Aorta (tissue), 5 donors: ENCODE results near the gene ABCA13. TPM values are rescaled to one million over a fixed set of nuclear protein-coding genes. Genes with fewer than 3 reads are reported as not detected.

ENCODE experiments used
- ATAC-seq: fragments of 200-7000 bp; cut with Tn5 transposase; one replicate; pipeline ENCODE4 v1.9.1; 2022; ENCODE audit warnings: moderate library complexity; ENCODE audit not compliant: low FRiP score
- DNase-seq, 2 donors: peaks; one replicate each; pipeline ENCODE4 v3.0.0-alpha.2; 2020
- H3K27ac ChIP-seq, 2 donors: one replicate each; pipeline ENCODE4 v1.5.1; 2013; ENCODE audit warnings: low read length in 2 of 2, mild to moderate bottlenecking in 2 of 2, moderate library complexity in 2 of 2, control low read depth in 1 of 2, inconsistent platforms in 1 of 2, low read depth in 1 of 2
- H3K27me3 ChIP-seq, 2 donors: one replicate each; pipeline ENCODE4 v1.6.1; 2013; ENCODE audit warnings: control low read depth in 1 of 2, low read length in 1 of 2, mild to moderate bottlenecking in 1 of 2, moderate library complexity in 1 of 2; ENCODE audit not compliant: insufficient read depth in 2 of 2, control insufficient read depth in 1 of 2
- H3K36me3 ChIP-seq, 2 donors: one replicate each; pipeline ENCODE4 v1.6.1; 2013; ENCODE audit warnings: control low read depth in 1 of 2, low read length in 1 of 2, mild to moderate bottlenecking in 1 of 2; ENCODE audit not compliant: insufficient read depth in 2 of 2, control insufficient read depth in 1 of 2
- H3K4me1 ChIP-seq, 2 donors: one replicate each; pipeline ENCODE4 v1.6.1; 2013; ENCODE audit warnings: low read length in 2 of 2, control low read depth in 1 of 2, mild to moderate bottlenecking in 1 of 2, moderate library complexity in 1 of 2; ENCODE audit not compliant: insufficient read depth in 2 of 2, control insufficient read depth in 1 of 2
- H3K4me3 ChIP-seq, 2 donors: one replicate each; pipeline ENCODE4 v1.5.1; 2013; ENCODE audit warnings: low read length in 2 of 2, control low read depth in 1 of 2, mild to moderate bottlenecking in 1 of 2
- H3K9me3 ChIP-seq: one replicate; pipeline ENCODE4 v1.6.1; 2013; ENCODE audit warnings: mild to moderate bottlenecking, low read length; ENCODE audit not compliant: control insufficient read depth
- WGBS, 2 donors: extraction: QIAGEN DNeasy Blood & Tissue Kit; methylation state at CpG; one replicate each; pipeline ENCODE4 v1.1.7; 2013; 5-methylcytosine and 5-hydroxymethylcytosine counted together
- intact Hi-C, 2 donors: fragments of 100-400 bp; cut with DNase I; formaldehyde crosslinking; loops; one replicate each; pipeline versions ENCODE4 v1.14.2 to v1.15.0; 2022
- long read RNA-seq, 2 donors: library from polyadenylated mRNA; unstranded; transcript quantifications; one replicate each; pipeline ENCODE4 v2.0.0, GENCODE V29; 2020 to 2021
- polyA plus RNA-seq, 2 donors: library from polyadenylated mRNA; stranded (reverse); fragments of 200-250 nt; gene quantifications; one replicate each; pipeline ENCODE4 v1.2.3, GENCODE V29; 2013
- total RNA-seq, 2 donors: library from RNA; stranded (reverse); fragmentation: NEBNext Ultra II Directional; extraction: Animal tissue kit (Norgen Biotek cat#: 25700); gene quantifications; one replicate each; pipeline ENCODE4 v1.2.1, GENCODE V29; 2021
- donor health status: healthy with polysubstance abuse.
- donor health status: Bipolar disorder and iron deficiency.
- donor health status: DM: no; HTN: no; CAD: no.
- donor health status: DM: no; HTN: no; CAD: no.
- donor health status: DM: yes; HTN: yes; CAD: no.

Gene ABCA13, protein sequence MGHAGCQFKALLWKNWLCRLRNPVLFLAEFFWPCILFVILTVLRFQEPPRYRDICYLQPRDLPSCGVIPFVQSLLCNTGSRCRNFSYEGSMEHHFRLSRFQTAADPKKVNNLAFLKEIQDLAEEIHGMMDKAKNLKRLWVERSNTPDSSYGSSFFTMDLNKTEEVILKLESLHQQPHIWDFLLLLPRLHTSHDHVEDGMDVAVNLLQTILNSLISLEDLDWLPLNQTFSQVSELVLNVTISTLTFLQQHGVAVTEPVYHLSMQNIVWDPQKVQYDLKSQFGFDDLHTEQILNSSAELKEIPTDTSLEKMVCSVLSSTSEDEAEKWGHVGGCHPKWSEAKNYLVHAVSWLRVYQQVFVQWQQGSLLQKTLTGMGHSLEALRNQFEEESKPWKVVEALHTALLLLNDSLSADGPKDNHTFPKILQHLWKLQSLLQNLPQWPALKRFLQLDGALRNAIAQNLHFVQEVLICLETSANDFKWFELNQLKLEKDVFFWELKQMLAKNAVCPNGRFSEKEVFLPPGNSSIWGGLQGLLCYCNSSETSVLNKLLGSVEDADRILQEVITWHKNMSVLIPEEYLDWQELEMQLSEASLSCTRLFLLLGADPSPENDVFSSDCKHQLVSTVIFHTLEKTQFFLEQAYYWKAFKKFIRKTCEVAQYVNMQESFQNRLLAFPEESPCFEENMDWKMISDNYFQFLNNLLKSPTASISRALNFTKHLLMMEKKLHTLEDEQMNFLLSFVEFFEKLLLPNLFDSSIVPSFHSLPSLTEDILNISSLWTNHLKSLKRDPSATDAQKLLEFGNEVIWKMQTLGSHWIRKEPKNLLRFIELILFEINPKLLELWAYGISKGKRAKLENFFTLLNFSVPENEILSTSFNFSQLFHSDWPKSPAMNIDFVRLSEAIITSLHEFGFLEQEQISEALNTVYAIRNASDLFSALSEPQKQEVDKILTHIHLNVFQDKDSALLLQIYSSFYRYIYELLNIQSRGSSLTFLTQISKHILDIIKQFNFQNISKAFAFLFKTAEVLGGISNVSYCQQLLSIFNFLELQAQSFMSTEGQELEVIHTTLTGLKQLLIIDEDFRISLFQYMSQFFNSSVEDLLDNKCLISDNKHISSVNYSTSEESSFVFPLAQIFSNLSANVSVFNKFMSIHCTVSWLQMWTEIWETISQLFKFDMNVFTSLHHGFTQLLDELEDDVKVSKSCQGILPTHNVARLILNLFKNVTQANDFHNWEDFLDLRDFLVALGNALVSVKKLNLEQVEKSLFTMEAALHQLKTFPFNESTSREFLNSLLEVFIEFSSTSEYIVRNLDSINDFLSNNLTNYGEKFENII (N-terminal part only)
- total RNA-seq (under 1 TPM; 0.06 to 0.12 TPM), polyA plus RNA-seq (not detected)
- long read RNA-seq, donor 1: 0 reads
- long read RNA-seq, donor 2: 0 reads

- Histone ChIP-seq H3K27me3 (no peaks in the 10 kb centered on the region), H3K4me3 (no peak within 1 kb of the TSS), H3K27ac (no peak within 1 kb of the TSS), H3K4me1 (no peaks in the 10 kb centered on the region), H3K36me3 (no peaks in the 10 kb centered on the region), H3K9me3 (peaks cover 2% of the 10 kb centered on the region)
- DNase-seq (no peak), ATAC-seq (no peak)
- intact Hi-C loops: no loop called here
- 70 to 76% methylated on average over 4 of the region's 4 CpGs for WGBS, 2 donors
These were observed at the start of gene ABCA13 for GRCh38 chr7:48171202-48171601. Gene ABCA13, plus strand, starts transcription at chr7:48171458. Its CDS starts 26 bp downstream, at chr7:48171484.

- DNase-seq: no peak
- intact Hi-C loops: no loop called here
- 90 to 94% methylated on average over 2 of the region's 2 CpGs for WGBS, 2 donors
- H3K4me3 ChIP-seq: no peak overlapping the region
- H3K27me3 ChIP-seq: no peaks in the 10 kb centered on the region
- no peaks in the 10 kb centered on the region for H3K4me1 ChIP-seq
- no peak overlapping the region for H3K27ac ChIP-seq
- no peaks in the 10 kb centered on the region for H3K9me3 ChIP-seq
- no peak for ATAC-seq
- H3K36me3 ChIP-seq: no peaks in the 10 kb centered on the region
These were observed 45.2 kb upstream of the ABCA13 start for GRCh38 chr7:48126037-48126436.

DNA sequence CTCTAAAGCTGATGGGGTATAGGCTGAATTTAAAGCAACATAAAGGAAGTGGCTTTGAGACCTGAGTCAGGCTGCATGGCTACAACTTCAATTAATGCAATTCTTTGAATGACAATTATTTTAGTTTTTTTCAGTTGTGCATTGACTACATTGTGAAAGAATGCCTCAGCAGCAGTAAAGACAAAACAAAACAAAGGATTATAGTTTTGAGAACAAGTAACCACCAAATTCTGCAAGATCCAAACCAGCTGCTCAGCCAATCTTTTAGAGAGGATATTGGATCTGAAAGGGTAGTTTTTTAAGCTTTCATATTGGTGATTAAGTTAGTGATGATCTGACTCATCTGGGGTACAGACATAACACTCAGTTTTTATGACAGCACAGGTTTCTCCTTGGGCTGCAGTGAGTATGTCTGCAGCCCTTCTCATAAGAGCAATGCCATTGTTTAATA, 40.6 kb upstream of the ABCA13 start:
- no peak overlapping the region for H3K27ac ChIP-seq
- H3K4me1 ChIP-seq: no peaks in the 10 kb centered on the region
- no peaks in the 10 kb centered on the region for H3K27me3 ChIP-seq
- intact Hi-C loops: no loop called here
- no peak overlapping the region for H3K4me3 ChIP-seq
- no peak for DNase-seq
- ATAC-seq: no peak
- no peaks in the 10 kb centered on the region for H3K9me3 ChIP-seq
- H3K36me3 ChIP-seq: no peaks in the 10 kb centered on the region

DNA sequence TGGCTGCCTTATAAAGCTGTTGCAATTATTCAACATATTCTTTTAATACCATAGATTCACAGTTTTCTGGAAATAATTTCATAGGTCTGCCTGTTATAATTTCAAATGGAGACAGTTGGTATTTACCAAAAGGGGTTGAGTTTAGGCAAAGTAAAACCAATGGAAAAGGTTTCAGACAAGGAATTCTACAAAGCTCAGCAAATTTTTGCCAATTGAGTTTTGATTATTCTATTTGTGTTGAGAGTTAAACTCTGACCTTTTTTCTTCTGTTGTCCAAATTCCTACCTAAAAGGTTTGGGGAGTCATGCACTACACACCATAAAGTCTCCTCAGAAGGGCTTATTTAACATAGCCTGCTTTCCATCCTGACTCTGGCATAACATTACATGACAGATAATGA, 38.5 kb upstream of the ABCA13 start:
- no peaks in the 10 kb centered on the region for H3K9me3 ChIP-seq
- intact Hi-C loops: no loop called here
- ATAC-seq (no peak), DNase-seq (no peak)
- H3K4me3 ChIP-seq: no peak overlapping the region
- no peaks in the 10 kb centered on the region for H3K27me3 ChIP-seq
- H3K27ac ChIP-seq: no peak overlapping the region
- no peaks in the 10 kb centered on the region for H3K36me3 ChIP-seq
- no peaks in the 10 kb centered on the region for H3K4me1 ChIP-seq

DNA sequence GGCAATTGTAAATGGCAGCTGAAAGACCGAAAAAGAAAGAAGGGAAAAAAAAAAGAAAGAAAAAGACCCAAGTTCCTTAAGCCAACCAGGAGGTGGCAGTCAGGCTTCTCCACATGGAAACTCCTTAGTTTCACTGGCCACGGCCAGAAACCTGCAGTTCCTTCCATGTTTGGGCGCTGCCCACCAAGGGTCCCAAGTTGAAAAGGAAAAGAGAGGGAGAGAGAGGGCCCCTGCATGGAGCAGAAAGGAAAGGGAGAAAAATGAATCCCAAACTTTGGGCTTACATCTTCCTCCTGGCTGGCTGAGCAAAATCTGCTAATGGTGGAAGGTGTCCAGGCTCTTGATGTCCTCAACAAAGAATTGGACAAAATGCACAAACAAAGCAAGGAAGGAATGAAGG, 31.8 kb upstream of the ABCA13 start:
- no peak for DNase-seq
- no peaks in the 10 kb centered on the region for H3K4me1 ChIP-seq

DNA sequence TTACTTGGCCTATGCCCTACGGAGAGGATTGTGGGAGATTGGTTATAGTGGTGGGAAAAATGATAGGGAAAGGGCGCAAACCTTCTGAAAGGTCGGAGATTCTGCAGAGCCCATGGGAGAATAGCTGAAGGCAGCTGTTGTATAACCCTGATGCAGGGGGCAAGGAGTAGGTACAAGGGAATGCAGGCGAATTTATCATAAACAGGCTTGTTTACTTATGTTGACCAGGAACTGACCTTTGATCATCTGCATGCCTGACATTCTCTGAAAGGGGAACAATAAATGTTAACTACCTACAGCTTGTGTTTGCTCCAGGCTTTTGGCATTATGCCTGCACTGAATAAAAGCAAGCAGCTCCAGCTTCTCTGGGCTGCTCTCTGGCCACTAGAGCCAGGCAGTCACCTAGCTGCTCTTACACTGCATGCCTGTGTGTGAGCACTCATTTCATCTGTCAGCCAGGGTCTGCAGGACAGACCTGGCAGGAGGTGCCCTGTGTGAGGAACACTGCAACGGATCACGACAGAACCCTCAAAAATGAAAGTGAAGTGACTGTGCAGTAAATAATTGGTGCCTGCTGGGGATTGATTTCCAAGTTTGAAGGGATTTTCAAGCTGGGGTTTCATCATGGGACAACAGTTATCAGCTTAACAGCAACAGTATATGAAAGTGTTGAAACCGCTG, 31.1 kb upstream of the ABCA13 start:
- no peak overlapping the region for H3K4me3 ChIP-seq
- WGBS, 2 donors: 61 to 63% methylated on average over 7 of the region's 7 CpGs
- no peak for ATAC-seq

More for the DNA sequence above, 31.8 kb upstream of the ABCA13 start:
- no peak for ATAC-seq
- Histone ChIP-seq H3K27me3 (no peaks in the 10 kb centered on the region), H3K27ac (no peak overlapping the region), H3K36me3 (no peaks in the 10 kb centered on the region), H3K4me3 (no peak overlapping the region), H3K9me3 (peaks cover 2% of the 10 kb centered on the region)
- 73 to 78% methylated on average over 3 of the region's 3 CpGs for WGBS, 2 donors
- intact Hi-C loops: no loop called here

DNA sequence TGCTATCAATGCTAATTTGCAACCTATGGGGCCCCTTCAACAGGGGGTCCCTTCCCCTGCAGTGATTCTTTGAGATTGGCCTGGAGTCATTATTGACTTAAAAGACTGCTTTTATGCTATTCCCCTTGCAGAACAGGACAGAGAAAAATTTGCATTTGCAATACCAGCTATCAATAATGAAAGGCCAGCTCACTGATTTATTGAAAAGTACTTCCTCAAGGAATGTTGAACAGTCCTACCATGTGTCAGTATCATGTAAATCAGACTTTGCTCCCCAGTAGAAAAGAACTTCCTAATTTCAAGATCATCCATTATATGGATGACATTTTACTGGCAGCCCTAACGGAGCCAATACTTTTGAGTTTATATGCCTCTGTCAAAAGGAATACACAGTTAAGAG, 29.7 kb upstream of the ABCA13 start:
- Histone ChIP-seq H3K27me3 (no peaks in the 10 kb centered on the region), H3K4me3 (no peak overlapping the region), H3K9me3 (peaks cover 2% of the 10 kb centered on the region), H3K27ac (no peak overlapping the region), H3K36me3 (no peaks in the 10 kb centered on the region), H3K4me1 (no peaks in the 10 kb centered on the region)
- DNase-seq: no peak
- ATAC-seq: no peak
- WGBS, 2 donors: 40 to 52% methylated on average over 1 of the region's 1 CpG
- intact Hi-C loops: no loop called here

More for the DNA sequence above, 31.1 kb upstream of the ABCA13 start:
- H3K27ac ChIP-seq: no peak overlapping the region
- peaks cover 2% of the 10 kb centered on the region for H3K9me3 ChIP-seq
- H3K27me3 ChIP-seq: no peaks in the 10 kb centered on the region
- H3K4me1 ChIP-seq: no peaks in the 10 kb centered on the region
- intact Hi-C loops: no loop called here
- DNase-seq: no peak
- no peaks in the 10 kb centered on the region for H3K36me3 ChIP-seq

DNA sequence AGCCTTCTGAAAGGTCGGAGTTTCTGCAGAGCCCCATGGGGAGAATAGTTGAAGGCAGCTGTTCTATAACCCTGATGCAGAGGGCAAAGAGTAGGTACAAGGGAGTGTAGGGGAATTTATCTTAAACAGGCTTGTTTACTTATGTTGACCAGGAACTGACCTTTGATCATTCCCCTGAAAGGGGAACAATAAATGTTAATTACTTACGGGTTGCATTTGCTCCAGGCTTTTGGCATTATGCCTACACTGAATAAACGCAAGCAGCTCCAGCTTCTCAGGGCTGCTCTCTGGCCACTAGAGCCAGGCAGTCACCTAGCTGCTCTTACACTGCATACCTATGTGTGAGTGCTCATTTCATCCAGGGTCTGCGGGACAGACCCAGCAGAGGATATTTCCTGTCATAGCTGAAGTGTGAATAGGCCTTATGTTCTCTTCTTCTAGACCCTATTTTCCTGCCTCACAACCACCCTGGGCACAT, 26.9 kb upstream of the ABCA13 start:
- Histone ChIP-seq H3K4me1 (no peaks in the 10 kb centered on the region), H3K36me3 (no peaks in the 10 kb centered on the region), H3K9me3 (peaks cover 2% of the 10 kb centered on the region), H3K27ac (no peak overlapping the region), H3K4me3 (no peak overlapping the region), H3K27me3 (no peaks in the 10 kb centered on the region)
- DNase-seq: no peak
- no peak for ATAC-seq
- WGBS, 2 donors: 45 to 51% methylated on average over 4 of the region's 4 CpGs
- intact Hi-C loops: no loop called here
